ENCODE data around the gene ETNK2. TPM values are rescaled to one million over a fixed set of nuclear protein-coding genes. Genes with fewer than 3 reads are reported as not detected.

The ETNK2 gene
- total and polyA plus RNA-seq, 2 of the 8 experiments (the other 6 are each of a cell fraction or from before 2014, with no cell fraction given), result 20.1 to 26.7 TPM

- Histone ChIP-seq H4K20me1 (replicated peaks in 1 of 2; ENCODE audit: control insufficient read depth in 1 of 2, insufficient read depth in 2 of 2, low read length in 2 of 2) (no peaks in the 10 kb centered on the region), H3K9ac (replicated peaks in 1 of 4; ENCODE audit: extremely low read depth in 1 of 4, low read depth in 3 of 4, low read length in 3 of 4) (no peak overlapping the region), H3K79me2 (ENCODE audit: control insufficient read depth in 1 of 2, insufficient read depth in 2 of 2, low read length in 2 of 2) (no peaks in the 10 kb centered on the region), H3K4me3 (ENCODE audit: extremely low read depth in 1 of 4, insufficient read depth in 2 of 4, low read depth in 3 of 4, low read length in 4 of 4) (no peak overlapping the region), H2AK5ac (ENCODE audit: low read depth, low read length) (no peak overlapping the region), H3K27ac (ENCODE audit: low read depth, low read length) (no peak overlapping the region), H2BK12ac (ENCODE audit: low read depth, low read length) (no peak overlapping the region), H3K23ac (ENCODE audit: insufficient read length) (no peak overlapping the region), H3K4me1 (replicated peaks in 1 of 4; ENCODE audit: control insufficient read depth in 3 of 4, insufficient read depth in 4 of 4, low read length in 3 of 4) (no peaks in the 10 kb centered on the region), H4K91ac (replicated peaks; ENCODE audit: insufficient read length, low read length) (no peak overlapping the region), H2BK15ac (ENCODE audit: low read length) (no peak overlapping the region), H3K27me3 (replicated peaks in 1 of 4; ENCODE audit: control insufficient read depth in 3 of 4, extremely low read depth in 1 of 4, insufficient read depth in 3 of 4, low read length in 3 of 4) (0 out of 7 replicates have a peak, but pooled peaks cover 0 to 2% (median 0%) of the 10 kb centered on the region in 4 experiments), H3K4me2 (ENCODE audit: insufficient read depth in 1 of 2, low read depth in 2 of 2, low read length in 2 of 2) (no peak overlapping the region), H4K5ac (ENCODE audit: insufficient read length, low read depth, low read length) (no peak overlapping the region), H2BK120ac (replicated peaks; ENCODE audit: low read depth, low read length) (no peak overlapping the region), H3K36me3 (ENCODE audit: control insufficient read depth in 2 of 4, insufficient read depth in 4 of 4, low read length in 3 of 4) (no peaks in the 10 kb centered on the region; a peak in 1 of 8 replicates), H3K79me1 (ENCODE audit: low read depth, low read length) (no peaks in the 10 kb centered on the region), H3K4ac (replicated peaks; ENCODE audit: insufficient read length, low read depth, low read length) (no peak overlapping the region), H3K9me3 (ENCODE audit: insufficient read depth in 2 of 2, low read depth in 1 of 2, low read length in 1 of 2) (peaks cover 18 to 25% of the 10 kb centered on the region in 2 experiments), H2AFZ (ENCODE audit: low read length) (no peak overlapping the region), H3K56ac (replicated peaks; ENCODE audit: insufficient read length, low read depth, low read length) (no peak overlapping the region), H3K18ac (ENCODE audit: extremely low read depth, low read length) (no peak overlapping the region), H3K14ac (ENCODE audit: insufficient read length) (no peak overlapping the region), H4K8ac (ENCODE audit: extremely low read depth, insufficient read depth, low read length) (no peak overlapping the region), H3K23me2 (ENCODE audit: low read depth, low read length) (no peaks in the 10 kb centered on the region), H2BK20ac (ENCODE audit: low read length) (no peak overlapping the region), H2BK5ac (ENCODE audit: low read depth, low read length) (no peak overlapping the region)
- 80% methylated on average over 4 of the region's 4 CpGs; no CpG with 5 or more reads in 1 of the 2 experiments for WGBS, 2 experiments (ENCODE audit: extremely low coverage in 1 of 2, insufficient coverage in 1 of 2, insufficient read length in 1 of 2, insufficient replicate concordance in 2 of 2, low coverage in 1 of 2, low lambda C conversion rate in 2 of 2, missing lambda C conversion rate in 1 of 2)
- FAIRE-seq (no peak), DNase-seq (ENCODE audit: low read depth in 1 of 2, low spot score in 2 of 2) (no peak)
- ChIA-PET CTCF (ENCODE audit: partially characterized antibody) (interaction anchor here (1.1 to 18.7 kb wide), 5 partner anchors 19 to 194 kb away, joined by 3 to 360 read pairs (median 6); partner anchors contain the start of genes GOLT1A and KISS1), POLR2A (ENCODE audit: partially characterized antibody) (no interaction called here)
- TF ChIP-seq RNF2 (IDR thresholded peaks at IDR 0.05; ENCODE audit: borderline replicate concordance, low read depth, low read length, missing control alignments, poor library complexity, severe bottlenecking), result no peak
- TF ChIP-seq USF2 (IDR thresholded peaks at IDR 0.05; ENCODE audit: low read length), result no peak
- TF ChIP-seq KDM4A (IDR thresholded peaks at IDR 0.05; ENCODE audit: low read depth, low read length, severe bottlenecking), result no peak
- TF ChIP-seq NANOG (IDR thresholded peaks at IDR 0.05; ENCODE audit: insufficient read depth, low read depth, low read length, poor library complexity, severe bottlenecking), result no peak
- TF ChIP-seq CEBPB (IDR thresholded peaks at IDR 0.05; ENCODE audit: low read depth, low read length), result no peak
- no peak for TF ChIP-seq TAF1 (IDR thresholded peaks at IDR 0.05; ENCODE audit: low read depth, low read length)
- TF ChIP-seq KDM1A (IDR thresholded peaks at IDR 0.05; ENCODE audit: borderline replicate concordance, low read length), result no peak
- no peak for TF ChIP-seq RFX5 (IDR thresholded peaks at IDR 0.05; ENCODE audit: borderline replicate concordance, low read depth, low read length)
- TF ChIP-seq, protein P1, sequence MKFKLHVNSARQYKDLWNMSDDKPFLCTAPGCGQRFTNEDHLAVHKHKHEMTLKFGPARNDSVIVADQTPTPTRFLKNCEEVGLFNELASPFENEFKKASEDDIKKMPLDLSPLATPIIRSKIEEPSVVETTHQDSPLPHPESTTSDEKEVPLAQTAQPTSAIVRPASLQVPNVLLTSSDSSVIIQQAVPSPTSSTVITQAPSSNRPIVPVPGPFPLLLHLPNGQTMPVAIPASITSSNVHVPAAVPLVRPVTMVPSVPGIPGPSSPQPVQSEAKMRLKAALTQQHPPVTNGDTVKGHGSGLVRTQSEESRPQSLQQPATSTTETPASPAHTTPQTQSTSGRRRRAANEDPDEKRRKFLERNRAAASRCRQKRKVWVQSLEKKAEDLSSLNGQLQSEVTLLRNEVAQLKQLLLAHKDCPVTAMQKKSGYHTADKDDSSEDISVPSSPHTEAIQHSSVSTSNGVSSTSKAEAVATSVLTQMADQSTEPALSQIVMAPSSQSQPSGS (IDR thresholded peaks at IDR 0.05; ENCODE audit: low read length), result no peak
- TF ChIP-seq JUN (IDR thresholded peaks at IDR 0.05; ENCODE audit: low read depth, low read length), result no peak
Measured at GRCh38 chr1:204169858-204170257, 18.0 kb upstream of the ETNK2 start.
